Uterus (tissue), 2 donors: ENCODE measurements around the gene CALM1.

Experiments used
- POLR2A ChIP-seq, 2 donors: fragments of 450-650 bp; IDR thresholded peaks; one replicate each; pipeline ENCODE4 v1.6.1; 2016; ENCODE audit warnings: antibody characterized with exemption in 2 of 2, mild to moderate bottlenecking in 1 of 2, moderate library complexity in 1 of 2
- TF ChIP-seq, protein P1 (sequence below), 4 experiments: fragments of 200-600 bp in 2 of 4; fragments of 450-650 bp in 2 of 4; sonication (generic) in 2 of 4; IDR thresholded peaks; one replicate each; pipeline ENCODE4 v1.5.1; 2016 to 2019; ENCODE audit warnings: antibody characterized with exemption in 4 of 4, mild to moderate bottlenecking in 2 of 4, moderate library complexity in 1 of 4

DNA sequence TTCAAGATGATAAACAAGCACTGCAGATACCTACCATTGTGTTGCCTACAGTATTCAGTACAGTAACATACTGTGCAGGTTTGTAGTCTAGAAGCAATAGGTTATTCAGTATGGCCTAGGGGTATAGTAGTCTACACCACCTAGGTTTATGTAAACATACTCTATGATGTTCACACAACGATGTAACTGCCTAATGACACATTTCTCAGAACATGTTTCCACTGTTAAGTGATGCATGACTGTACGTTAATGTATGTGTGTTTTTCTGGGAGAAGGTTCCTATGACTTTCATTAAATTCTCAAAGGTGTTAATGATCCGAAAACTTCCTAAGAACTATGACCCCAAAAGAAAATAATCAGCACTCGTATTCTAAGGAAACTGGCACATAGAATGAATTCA lies 20.9 kb upstream of the CALM1 start:
- TF ChIP-seq, protein P1, sequence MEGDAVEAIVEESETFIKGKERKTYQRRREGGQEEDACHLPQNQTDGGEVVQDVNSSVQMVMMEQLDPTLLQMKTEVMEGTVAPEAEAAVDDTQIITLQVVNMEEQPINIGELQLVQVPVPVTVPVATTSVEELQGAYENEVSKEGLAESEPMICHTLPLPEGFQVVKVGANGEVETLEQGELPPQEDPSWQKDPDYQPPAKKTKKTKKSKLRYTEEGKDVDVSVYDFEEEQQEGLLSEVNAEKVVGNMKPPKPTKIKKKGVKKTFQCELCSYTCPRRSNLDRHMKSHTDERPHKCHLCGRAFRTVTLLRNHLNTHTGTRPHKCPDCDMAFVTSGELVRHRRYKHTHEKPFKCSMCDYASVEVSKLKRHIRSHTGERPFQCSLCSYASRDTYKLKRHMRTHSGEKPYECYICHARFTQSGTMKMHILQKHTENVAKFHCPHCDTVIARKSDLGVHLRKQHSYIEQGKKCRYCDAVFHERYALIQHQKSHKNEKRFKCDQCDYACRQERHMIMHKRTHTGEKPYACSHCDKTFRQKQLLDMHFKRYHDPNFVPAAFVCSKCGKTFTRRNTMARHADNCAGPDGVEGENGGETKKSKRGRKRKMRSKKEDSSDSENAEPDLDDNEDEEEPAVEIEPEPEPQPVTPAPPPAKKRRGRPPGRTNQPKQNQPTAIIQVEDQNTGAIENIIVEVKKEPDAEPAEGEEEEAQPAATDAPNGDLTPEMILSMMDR (IDR thresholded peaks at IDR 0.05) = no peak
- no peak for TF ChIP-seq POLR2A (IDR thresholded peaks at IDR 0.05)
